IMR-90 (cell line): ENCODE results near the gene SYTL1. TPM values are rescaled to one million over a fixed set of nuclear protein-coding genes. Genes with fewer than 3 reads are reported as not detected.

Experiments
- ATAC-seq: fragments of 200-7000 bp; cut with Tn5 transposase; 2 replicates; pipeline ENCODE4 v1.9.1; 2020; ENCODE audit warnings: low read depth, mild to moderate bottlenecking, moderate library complexity
- BruUV-seq: library from RNA; stranded (reverse); fragments of 400-500 nt; replicated peaks from 2 replicates; lab custom pipeline; 2021; lab: Mats Ljungman, UMichigan
- CTCF ChIA-PET: fragments of 300-600 bp; formaldehyde crosslinking; extraction: SDS; loops from one replicate; lab custom pipeline; 2021; ENCODE audit warnings: antibody characterized with exemption; lab: Yijun Ruan, JAX
- POLR2A ChIA-PET: fragments of 300-600 bp; sonication (Branson Sonifier 250); formaldehyde crosslinking; loops from one replicate; lab custom pipeline; 2022; ENCODE audit warnings: antibody characterized with exemption; ENCODE audit not compliant: unreplicated experiment; lab: Charles Lee
- DNase-seq: peaks from one replicate; pipeline ENCODE4 v3.0.0; 2013
- H2AFZ ChIP-seq: replicated peaks from 2 replicates; pipeline ENCODE3; 2013; ENCODE audit warnings: low read length, mild to moderate bottlenecking; ENCODE audit not compliant: poor library complexity
- H2AK5ac ChIP-seq: 2 replicates; pipeline ENCODE4 v1.6.1; 2013; ENCODE audit warnings: low read depth, low read length, inconsistent platforms
- H2AK9ac ChIP-seq: replicated peaks from 2 replicates; pipeline ENCODE3; 2013; ENCODE audit warnings: mild to moderate bottlenecking, low read depth, low read length, moderate library complexity; ENCODE audit not compliant: poor library complexity
- H2BK120ac ChIP-seq: 2 replicates; pipeline ENCODE4 v1.6.1; 2013; ENCODE audit warnings: low read depth, low read length, inconsistent platforms
- H2BK15ac ChIP-seq: 3 replicates; pipeline ENCODE4 v1.6.1; 2013; ENCODE audit warnings: low read depth, low read length, inconsistent platforms
- H2BK20ac ChIP-seq: 2 replicates; pipeline ENCODE4 v1.6.1; 2013; ENCODE audit warnings: low read depth, mild to moderate bottlenecking, inconsistent platforms, low read length, moderate library complexity
- H2BK5ac ChIP-seq: 2 replicates; pipeline ENCODE4 v1.6.1; 2013; ENCODE audit warnings: mild to moderate bottlenecking, low read depth, low read length, inconsistent platforms; ENCODE audit not compliant: poor library complexity, severe bottlenecking
- H3K14ac ChIP-seq: replicated peaks from 2 replicates; pipeline ENCODE4 v1.6.1; 2013; ENCODE audit warnings: low read depth, low read length, inconsistent platforms
- H3K18ac ChIP-seq: 2 replicates; pipeline ENCODE4 v1.6.1; 2013; ENCODE audit warnings: low read depth, low read length, control low read depth
- H3K23ac ChIP-seq: 2 replicates; pipeline ENCODE4 v1.6.1; 2013; ENCODE audit warnings: low read depth, low read length, inconsistent platforms
- H3K27ac ChIP-seq: 2 replicates; pipeline ENCODE4 v1.5.1; 2013; ENCODE audit warnings: mild to moderate bottlenecking, control low read depth, low read length; ENCODE audit not compliant: insufficient read depth
- H3K27me3 ChIP-seq: 2 replicates; pipeline ENCODE4 v1.6.1; 2013; ENCODE audit warnings: low read length; ENCODE audit not compliant: control insufficient read depth, insufficient read depth
- H3K36me3 ChIP-seq: 2 replicates; pipeline ENCODE4 v1.6.1; 2013; ENCODE audit warnings: low read length, mixed read lengths; ENCODE audit not compliant: control insufficient read depth, insufficient read depth
- H3K4ac ChIP-seq: 2 replicates; pipeline ENCODE4 v1.6.1; 2013; ENCODE audit warnings: low read depth, low read length, inconsistent platforms
- H3K4me1 ChIP-seq: 2 replicates; pipeline ENCODE4 v1.6.1; 2013; ENCODE audit warnings: low read length, mixed read lengths; ENCODE audit not compliant: control insufficient read depth, insufficient read depth
- H3K4me2 ChIP-seq: 2 replicates; pipeline ENCODE4 v1.6.1; 2013; ENCODE audit warnings: low read depth, mild to moderate bottlenecking, control low read depth, low read length, moderate library complexity
- H3K4me3 ChIP-seq: 2 replicates; pipeline ENCODE4 v1.5.1; 2013; ENCODE audit warnings: low read depth, mild to moderate bottlenecking, control low read depth, low read length, moderate library complexity; ENCODE audit not compliant: insufficient read depth
- H3K56ac ChIP-seq: 2 replicates; pipeline ENCODE4 v1.6.1; 2013; ENCODE audit warnings: low read length, inconsistent platforms; ENCODE audit not compliant: insufficient read depth; ENCODE audit errors: extremely low read depth
- H3K79me1 ChIP-seq, 2 experiments: 2 replicates each; pipeline ENCODE4 v1.6.1; 2013; ENCODE audit warnings: low read length in 2 of 2, inconsistent platforms in 1 of 2, low read depth in 1 of 2
- H3K9ac ChIP-seq: 2 replicates; pipeline ENCODE4 v1.6.1; 2013; ENCODE audit warnings: low read depth, low read length, control low read depth
- H3K9me1 ChIP-seq: 2 replicates; pipeline ENCODE4 v1.6.1; 2013; ENCODE audit warnings: low read length, inconsistent platforms; ENCODE audit not compliant: insufficient read depth
- H3K9me3 ChIP-seq: 2 replicates; pipeline ENCODE4 v1.6.1; 2013; ENCODE audit warnings: low read length; ENCODE audit not compliant: control insufficient read depth, insufficient read depth
- H4K20me1 ChIP-seq: 2 replicates; pipeline ENCODE4 v1.6.1; 2013; ENCODE audit warnings: low read length, inconsistent platforms; ENCODE audit not compliant: insufficient read depth
- H4K5ac ChIP-seq: 2 replicates; pipeline ENCODE4 v1.6.1; 2013; ENCODE audit warnings: mild to moderate bottlenecking, low read depth, low read length, control low read depth
- H4K8ac ChIP-seq, 2 experiments: 2 replicates each; pipeline ENCODE4 v1.6.1; 2013; ENCODE audit warnings: low read depth in 2 of 2, low read length in 2 of 2, control low read depth in 1 of 2, inconsistent platforms in 1 of 2
- H4K91ac ChIP-seq: 2 replicates; pipeline ENCODE4 v1.6.1; 2013; ENCODE audit warnings: low read depth, low read length, inconsistent platforms; ENCODE audit not compliant: insufficient read depth
- BHLHE40 ChIP-seq: fragments of 150-350 bp; IDR thresholded peaks from 2 replicates; pipeline ENCODE4 v1.6.1; 2016; ENCODE audit warnings: mild to moderate bottlenecking, low read depth, low read length
- CEBPB ChIP-seq: IDR thresholded peaks from 2 replicates; pipeline ENCODE4 v1.6.1; 2012; ENCODE audit warnings: low read depth, low read length, improper control_type of control experiment
- CHD1 ChIP-seq: IDR thresholded peaks from 2 replicates; pipeline ENCODE4 v1.6.1; 2012; ENCODE audit warnings: low read depth, low read length, improper control_type of control experiment
- FOS ChIP-seq: fragments of 150-350 bp; IDR thresholded peaks from 2 replicates; pipeline ENCODE4 v1.6.1; 2016; ENCODE audit warnings: low read depth, low read length
- MAFK ChIP-seq: IDR thresholded peaks from 2 replicates; pipeline ENCODE4 v1.6.1; 2012; ENCODE audit warnings: low read depth, low read length, improper control_type of control experiment
- MAZ ChIP-seq: IDR thresholded peaks from 2 replicates; pipeline ENCODE4 v1.6.1; 2012; ENCODE audit warnings: low read depth, mild to moderate bottlenecking, low read length, improper control_type of control experiment, moderate library complexity, borderline replicate concordance
- MXI1 ChIP-seq: IDR thresholded peaks from 2 replicates; pipeline ENCODE4 v1.6.1; 2012; ENCODE audit warnings: low read depth, mild to moderate bottlenecking, low read length, moderate library complexity, borderline replicate concordance
- NFE2L2 ChIP-seq: fragments of 150-350 bp; IDR thresholded peaks from 2 replicates; pipeline ENCODE4 v1.6.1; 2016; ENCODE audit warnings: low read depth, mild to moderate bottlenecking, low read length
- POLR2A ChIP-seq: IDR thresholded peaks from 2 replicates; pipeline ENCODE4 v1.6.1; 2012; ENCODE audit warnings: mild to moderate bottlenecking, low read depth, low read length
- RAD21 ChIP-seq: IDR thresholded peaks from 2 replicates; pipeline ENCODE4 v1.6.1; 2012; ENCODE audit warnings: low read length, improper control_type of control experiment
- RCOR1 ChIP-seq: IDR thresholded peaks from 2 replicates; pipeline ENCODE4 v1.6.1; 2012; ENCODE audit warnings: mild to moderate bottlenecking, low read length, improper control_type of control experiment; ENCODE audit not compliant: insufficient replicate concordance
- RFX5 ChIP-seq: IDR thresholded peaks from 2 replicates; pipeline ENCODE4 v1.8.0; 2012; ENCODE audit warnings: low read depth, mild to moderate bottlenecking, low read length, moderate library complexity
- SMC3 ChIP-seq: fragments of 150-350 bp; IDR thresholded peaks from 2 replicates; pipeline ENCODE4 v1.6.1; 2016; ENCODE audit warnings: low read depth, mild to moderate bottlenecking, antibody characterized with exemption, low read length, moderate library complexity
- USF2 ChIP-seq: fragments of 150-350 bp; IDR thresholded peaks from 2 replicates; pipeline ENCODE4 v1.6.1; 2017; ENCODE audit warnings: mild to moderate bottlenecking, antibody characterized with exemption, low read length, low read depth
- WGBS, 2 experiments: methylation state at CpG; one replicate each; pipeline versions ENCODE4 v1.1.5 to v1.1.7; 2013; ENCODE audit warnings: missing lambda C conversion rate in 2 of 2; ENCODE audit not compliant: insufficient read length in 1 of 2; ENCODE audit errors: extremely low coverage in 2 of 2; 5-methylcytosine and 5-hydroxymethylcytosine counted together
- dilution Hi-C: fragments of 300-500 bp; cut with HindIII; formaldehyde crosslinking; loops from one replicate; pipeline ENCODE4 v1.14.3; 2018; ENCODE audit warnings: low sequenced_read_pairs; ENCODE audit not compliant: unreplicated experiment
- in situ Hi-C: fragments of 300-500 bp; cut with MboI; formaldehyde crosslinking; loops from 3 replicates; pipeline ENCODE4 v1.14.3; 2019; ENCODE audit warnings: low sequenced_read_pairs, inconsistent platforms, mixed read lengths
- intact Hi-C: fragments of 100-400 bp; cut with micrococcal nuclease; formaldehyde crosslinking; loops from 2 replicates; pipeline ENCODE4 v1.10.0; 2022
- polyA plus RNA-seq, 3 experiments: library from polyadenylated mRNA; depleted of rRNA; stranded (reverse); fragments of >200 nt; gene quantifications; 2 replicates each; pipeline ENCODE4 v1.2.3, GENCODE V29; 2012; ENCODE audit warnings: low replicate concordance in 1 of 3
- total RNA-seq: library from RNA; depleted of rRNA; stranded (reverse); fragments of >200 nt; gene quantifications from 2 replicates; pipeline ENCODE4 v1.2.3, GENCODE V29; 2012
- TF ChIP-seq, protein P1 (sequence below): fragments of 150-350 bp; IDR thresholded peaks from 2 replicates; pipeline ENCODE4 v1.6.1; 2016; ENCODE audit warnings: low read depth, mild to moderate bottlenecking, low read length, moderate library complexity, borderline replicate concordance
- TF ChIP-seq, protein P2 (sequence below): conservative IDR thresholded peaks from 2 replicates; pipeline ENCODE4 v1.5.1; 2012; ENCODE audit warnings: mild to moderate bottlenecking, low read depth, low read length, improper control_type of control experiment

Gene SYTL1
- total and polyA plus RNA-seq, 2 of the 4 experiments (the other 2 are of a cell fraction): 0.18 to 1.0 TPM

DNA sequence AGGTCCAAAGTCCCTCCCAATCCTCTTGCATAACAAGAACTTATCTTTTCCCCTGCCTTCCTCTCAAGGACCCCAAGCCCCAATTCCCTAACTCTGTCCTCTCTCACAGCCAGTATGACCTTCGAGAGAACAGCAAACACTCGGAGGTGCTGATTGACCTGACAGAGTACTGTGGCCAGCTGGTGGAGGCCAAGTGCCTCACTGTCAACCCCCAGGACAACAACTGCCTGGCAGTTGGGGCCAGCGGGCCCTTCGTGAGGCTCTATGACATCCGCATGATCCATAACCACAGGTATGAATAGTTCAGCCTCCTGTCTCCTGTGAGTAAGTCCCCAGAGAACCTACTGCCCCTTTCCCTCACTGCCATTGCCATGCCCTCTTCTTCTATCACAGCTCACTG, 49.7 kb upstream of the SYTL1 start:
- H3K18ac ChIP-seq: no peak overlapping the region
- H3K27me3 ChIP-seq: no peaks in the 10 kb centered on the region
- POLR2A ChIA-PET: no interaction called here
- DNase-seq (peak; percentile 49), ATAC-seq (no peak)
- H4K5ac ChIP-seq: no peak overlapping the region
- H2AK9ac ChIP-seq: peak overlapping the region; percentile 72
- CTCF ChIA-PET: interaction anchor here (1.7 kb wide), 1 partner anchor 8 kb away, joined by 4 read pairs; no protein-coding TSS in a partner anchor
- H3K23ac ChIP-seq: no peak overlapping the region
- H2BK120ac ChIP-seq: no peak overlapping the region
- TF ChIP-seq RFX5: no peak
- no peak for TF ChIP-seq MAFK
- TF ChIP-seq SMC3: no peak
- no peak for TF ChIP-seq MAZ
- TF ChIP-seq USF2: no peak
- TF ChIP-seq CHD1: no peak
- no peak for TF ChIP-seq NFE2L2
- TF ChIP-seq POLR2A: no peak
- TF ChIP-seq MXI1: no peak
- TF ChIP-seq, protein P1, sequence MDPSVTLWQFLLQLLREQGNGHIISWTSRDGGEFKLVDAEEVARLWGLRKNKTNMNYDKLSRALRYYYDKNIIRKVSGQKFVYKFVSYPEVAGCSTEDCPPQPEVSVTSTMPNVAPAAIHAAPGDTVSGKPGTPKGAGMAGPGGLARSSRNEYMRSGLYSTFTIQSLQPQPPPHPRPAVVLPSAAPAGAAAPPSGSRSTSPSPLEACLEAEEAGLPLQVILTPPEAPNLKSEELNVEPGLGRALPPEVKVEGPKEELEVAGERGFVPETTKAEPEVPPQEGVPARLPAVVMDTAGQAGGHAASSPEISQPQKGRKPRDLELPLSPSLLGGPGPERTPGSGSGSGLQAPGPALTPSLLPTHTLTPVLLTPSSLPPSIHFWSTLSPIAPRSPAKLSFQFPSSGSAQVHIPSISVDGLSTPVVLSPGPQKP: no peak
- no peak for TF ChIP-seq RCOR1
- TF ChIP-seq, protein P2, sequence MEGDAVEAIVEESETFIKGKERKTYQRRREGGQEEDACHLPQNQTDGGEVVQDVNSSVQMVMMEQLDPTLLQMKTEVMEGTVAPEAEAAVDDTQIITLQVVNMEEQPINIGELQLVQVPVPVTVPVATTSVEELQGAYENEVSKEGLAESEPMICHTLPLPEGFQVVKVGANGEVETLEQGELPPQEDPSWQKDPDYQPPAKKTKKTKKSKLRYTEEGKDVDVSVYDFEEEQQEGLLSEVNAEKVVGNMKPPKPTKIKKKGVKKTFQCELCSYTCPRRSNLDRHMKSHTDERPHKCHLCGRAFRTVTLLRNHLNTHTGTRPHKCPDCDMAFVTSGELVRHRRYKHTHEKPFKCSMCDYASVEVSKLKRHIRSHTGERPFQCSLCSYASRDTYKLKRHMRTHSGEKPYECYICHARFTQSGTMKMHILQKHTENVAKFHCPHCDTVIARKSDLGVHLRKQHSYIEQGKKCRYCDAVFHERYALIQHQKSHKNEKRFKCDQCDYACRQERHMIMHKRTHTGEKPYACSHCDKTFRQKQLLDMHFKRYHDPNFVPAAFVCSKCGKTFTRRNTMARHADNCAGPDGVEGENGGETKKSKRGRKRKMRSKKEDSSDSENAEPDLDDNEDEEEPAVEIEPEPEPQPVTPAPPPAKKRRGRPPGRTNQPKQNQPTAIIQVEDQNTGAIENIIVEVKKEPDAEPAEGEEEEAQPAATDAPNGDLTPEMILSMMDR: no peak
- TF ChIP-seq BHLHE40: no peak
- TF ChIP-seq RAD21: no peak
- TF ChIP-seq FOS: no peak
- no peak for TF ChIP-seq CEBPB
- no peak overlapping the region for H4K91ac ChIP-seq
- 100% methylated on average over 2 of the region's 5 CpGs; no CpG with 5 or more reads in 1 of the 2 experiments for WGBS, 2 experiments
- H3K9me3 ChIP-seq: no peaks in the 10 kb centered on the region
- no peaks in the 10 kb centered on the region for H4K20me1 ChIP-seq
- H3K4me2 ChIP-seq: no peak overlapping the region
- H2AK5ac ChIP-seq: peak overlapping the region; percentile 50; the same call in 1 of the 2 replicates
- H2AFZ ChIP-seq: peak overlapping the region; percentile 6
- H3K4me1 ChIP-seq: no peaks in the 10 kb centered on the region
- in situ Hi-C loops (no loop called here), intact Hi-C loops (no loop called here), dilution Hi-C loops (no loop called here)
- no peak overlapping the region for H3K9ac ChIP-seq
- peak overlapping the region; percentile 14; the same call in 1 of the 2 replicates for H2BK20ac ChIP-seq
- no TSS peak for BruUV-seq
- H3K14ac ChIP-seq: peak overlapping the region; percentile 51; the same call in 1 of the 2 replicates
- peaks cover 15% of the 10 kb centered on the region for H3K36me3 ChIP-seq
- no peak overlapping the region for H3K4me3 ChIP-seq
- H2BK5ac ChIP-seq: no peak overlapping the region
- H3K27ac ChIP-seq: no peak overlapping the region
- H3K56ac ChIP-seq: no peak overlapping the region
- peaks cover 6% of the 10 kb centered on the region; the same call in 1 of the 2 replicates for H3K9me1 ChIP-seq
- no peak overlapping the region for H3K4ac ChIP-seq
- H2BK15ac ChIP-seq: no peak overlapping the region
- H3K79me1 ChIP-seq: no peaks in the 10 kb centered on the region
- H4K8ac ChIP-seq: 0 out of 4 replicates have a peak overlapping the region, but pooled peaks of 1 of the 2 experiments have one; percentile 33
